Adipose tissue (tissue), 3 donors: ENCODE data around the gene USP16. TPM values are rescaled to one million over a fixed set of nuclear protein-coding genes. Genes with fewer than 3 reads are reported as not detected.
"Not testable (repeated sequence)": the region's sequence is repeated elsewhere in the genome, so short reads cannot be mapped to it uniquely, and the experiment has no call there.

Experiments used
- H3K27ac ChIP-seq: one replicate; pipeline ENCODE4 v1.5.1; 2013; ENCODE audit warnings: low read depth, low read length
- WGBS, 3 donors: extraction: QIAGEN DNeasy Blood & Tissue Kit; methylation state at CpG; one replicate each; pipeline ENCODE4 v1.1.7; 2013; 5-methylcytosine and 5-hydroxymethylcytosine counted together
- polyA plus RNA-seq, 3 donors: library from polyadenylated mRNA; stranded (reverse); fragments of 200-250 nt; gene quantifications; one replicate each; pipeline ENCODE4 v1.2.3, GENCODE V29; 2013
- donor health status: healthy with polysubstance abuse.
- donor health status: Bipolar disorder and iron deficiency.
- donor health status: healthy.

USP16 gene
- polyA plus RNA-seq, result 10 to 100 TPM; 21.0 to 31.7 (median 29.7) TPM

GRCh38 chr21:29024474-29025327 is at the start of gene USP16:
USP16 (plus strand) TSS chr21:29024668; CDS start chr21:29027914, 3,246 bp downstream.
- peak within 1 kb of the TSS; percentile 96 for H3K27ac ChIP-seq

DNA sequence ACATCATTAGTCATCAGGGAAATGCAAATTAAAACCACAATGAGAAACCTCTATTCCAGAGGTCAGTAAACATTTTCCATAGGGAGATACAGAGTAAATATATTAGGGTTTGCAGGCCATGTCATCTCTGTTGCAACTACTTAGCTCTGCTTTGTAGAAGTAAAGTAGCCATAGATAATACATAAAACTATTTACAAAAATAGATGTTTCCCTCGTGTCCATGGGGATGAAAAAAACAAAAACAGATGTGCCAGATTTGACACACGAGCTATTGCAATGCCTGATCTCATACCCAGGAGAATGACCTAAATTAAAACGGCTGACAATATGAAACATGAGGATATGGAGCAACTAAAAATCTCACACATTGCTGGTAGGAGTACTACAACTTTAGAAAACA is 49.1 kb upstream of the USP16 start:
- 39 to 66% (median 42%) methylated on average over 3 of the region's 3 CpGs for WGBS, 3 donors
- H3K27ac ChIP-seq, result no peak overlapping the region

More at GRCh38 chr21:29024474-29025327, at the start of gene USP16:
- 0% methylated on average over 48 of the region's 48 CpGs for WGBS, 3 donors

GRCh38 chr21:28979092-28979491 is 45.4 kb upstream of the USP16 start:
- no peak overlapping the region for H3K27ac ChIP-seq
- 91 to 96% (median 94%) methylated on average over 1 of the region's 1 CpG for WGBS, 3 donors

- 74 to 91% (median 75%) methylated on average over 1 of the region's 1 CpG for WGBS, 3 donors
- no peak overlapping the region for H3K27ac ChIP-seq
Observed at GRCh38 chr21:28982637-28983036, 41.8 kb upstream of the USP16 start.

GRCh38 chr21:28986677-28987076 is 37.8 kb upstream of the USP16 start:
- no peak overlapping the region for H3K27ac ChIP-seq
- WGBS, 3 donors, result 31 to 91% (median 66%) methylated on average over 4 of the region's 4 CpGs

GRCh38 chr21:28988146-28988545 is 36.3 kb upstream of the USP16 start:
- not testable (repeated sequence) for H3K27ac ChIP-seq
- WGBS, 3 donors, result 92 to 93% (median 92%) methylated on average over 6 of the region's 6 CpGs

DNA sequence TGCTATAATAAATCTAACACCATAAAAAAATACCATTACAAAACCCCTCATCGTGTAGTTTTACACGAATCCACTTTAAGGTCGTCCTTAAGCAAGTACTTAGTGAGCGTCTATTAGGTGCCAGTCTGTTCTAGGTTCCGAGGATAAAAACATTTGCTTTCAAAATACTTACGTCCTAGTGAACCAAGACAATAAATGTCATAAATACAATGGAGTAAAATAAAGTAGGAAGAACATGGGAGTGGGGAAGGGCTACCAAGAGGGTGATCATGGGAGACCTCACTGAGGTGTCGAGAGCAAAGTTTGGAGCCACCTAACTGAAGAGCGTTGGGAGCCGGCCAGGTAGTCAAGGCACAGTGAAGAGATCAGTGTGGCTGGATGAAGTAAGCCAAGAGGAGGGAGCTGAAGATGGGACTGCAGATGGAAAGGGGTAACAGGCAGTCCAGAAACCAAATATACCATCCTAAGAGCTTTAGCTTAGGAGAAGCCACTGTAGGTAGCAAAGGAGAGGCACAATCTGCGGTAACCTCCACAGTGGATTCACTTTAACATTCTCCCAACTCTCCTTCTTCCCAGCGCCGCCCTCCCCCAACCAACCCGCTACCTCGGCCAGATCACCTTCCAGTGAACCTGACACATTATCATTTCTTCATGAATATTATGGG is 32.5 kb upstream of the USP16 start:
- WGBS, 3 donors, result 2 to 8% (median 4%) methylated on average over 14 of the region's 14 CpGs

DNA sequence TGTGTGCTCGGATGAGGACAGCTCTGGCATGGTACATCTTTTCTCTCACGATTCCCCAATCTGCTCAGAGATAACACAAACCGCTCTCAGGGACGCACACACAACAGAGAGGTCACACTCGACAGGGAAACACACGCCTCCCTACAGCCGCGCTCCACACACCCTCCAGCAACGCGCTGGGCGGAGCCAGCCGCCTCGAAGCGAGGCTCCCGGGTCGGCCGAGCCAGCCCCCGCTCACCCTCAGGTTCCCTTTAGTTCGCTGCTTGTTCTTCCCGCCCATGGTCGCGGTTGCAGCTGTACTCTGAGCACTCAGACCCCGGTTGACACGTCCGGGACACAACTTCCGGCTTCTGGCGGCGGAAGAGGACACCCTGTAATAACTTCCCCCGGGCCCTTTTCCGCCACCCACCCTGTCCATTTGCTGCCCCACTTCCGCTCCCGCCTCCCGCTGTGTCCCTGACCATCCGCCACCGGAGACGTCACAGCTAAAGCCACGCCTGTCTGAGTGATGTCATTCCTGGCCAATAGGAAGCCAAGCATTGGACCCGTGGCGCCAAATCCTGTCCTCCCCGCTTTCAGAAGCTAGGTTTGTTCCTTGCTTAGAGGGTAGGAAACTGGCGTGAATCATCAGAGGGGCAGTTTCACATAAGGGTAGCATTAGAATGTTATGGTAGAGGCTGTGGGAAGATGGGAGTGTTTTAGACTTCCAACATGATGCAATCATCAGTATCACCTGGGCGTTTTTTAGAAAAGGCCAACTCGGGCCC is 31.8 kb upstream of the USP16 start, which contains the start of gene LTN1:
Gene LTN1 (minus strand): TSS at position 352 of the 767 bp plus-strand sequence. CDS start 72 bp downstream, at position 280.
- H3K27ac ChIP-seq, result no peak within 1 kb of the TSS
- 0 to 1% (median 1%) methylated on average over 43 of the region's 43 CpGs for WGBS, 3 donors

More for the DNA sequence above, 32.5 kb upstream of the USP16 start:
- no peak overlapping the region for H3K27ac ChIP-seq

DNA sequence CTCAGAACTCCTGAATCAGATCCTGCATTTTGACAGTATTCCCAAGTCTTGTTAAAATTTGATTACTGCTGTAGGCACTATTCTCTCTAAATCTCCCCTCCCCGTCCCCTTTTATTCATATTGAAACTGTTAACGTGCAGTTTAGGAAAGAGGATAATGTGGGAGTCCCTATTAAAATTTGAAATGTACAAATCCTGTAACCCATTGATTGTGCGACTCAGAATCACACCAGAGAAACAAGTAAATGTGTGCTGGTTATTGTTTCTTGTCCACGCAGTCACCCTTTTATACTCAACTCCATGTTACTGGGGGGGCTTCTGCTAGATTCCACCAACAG is 31.2 kb upstream of the USP16 start:
- WGBS, 3 donors, result 25 to 53% (median 48%) methylated on average over 4 of the region's 4 CpGs
- H3K27ac ChIP-seq, result no peak overlapping the region

DNA sequence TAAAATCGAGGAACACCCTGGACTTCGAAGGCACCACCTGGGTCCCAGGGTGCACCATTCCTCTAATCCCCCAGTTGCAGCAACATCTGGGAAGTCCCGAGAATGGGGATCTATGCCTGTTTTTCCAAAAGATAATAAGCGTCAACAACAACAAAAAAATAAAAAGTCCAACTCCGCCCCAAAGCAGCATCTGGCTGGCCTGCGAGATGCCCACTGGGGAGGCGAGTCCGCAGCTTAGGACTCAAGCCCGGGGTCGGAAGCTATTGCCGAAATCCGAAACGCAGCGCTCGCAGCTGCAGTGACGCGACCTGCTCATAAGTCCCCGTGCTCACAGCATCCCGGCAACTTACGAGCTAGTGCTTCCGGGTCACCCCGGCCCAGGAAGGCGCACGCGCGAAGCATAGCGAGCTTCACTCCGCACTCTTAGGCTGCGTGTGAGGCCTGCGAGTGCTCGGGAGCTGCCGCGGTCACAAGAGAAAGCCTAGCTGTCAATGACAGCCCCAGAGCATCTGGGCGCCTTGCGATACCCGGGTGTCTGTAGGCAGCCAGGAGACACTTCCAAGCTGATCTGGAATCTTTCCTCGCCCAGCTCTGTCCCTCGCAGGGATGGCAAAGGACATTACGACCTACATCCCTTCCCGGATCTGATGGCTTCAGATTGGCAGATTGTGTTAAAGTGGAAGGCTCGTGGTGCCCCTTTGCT is 21.9 kb upstream of the USP16 start:
- 0 to 1% (median 1%) methylated on average over 41 of the region's 41 CpGs for WGBS, 3 donors
- peak overlapping the region; percentile 96 for H3K27ac ChIP-seq

- 92 to 96% (median 92%) methylated on average over 6 of the region's 6 CpGs for WGBS, 3 donors
- H3K27ac ChIP-seq, result no peak overlapping the region
Observed at GRCh38 chr21:29005696-29006095, 18.8 kb upstream of the USP16 start.

GRCh38 chr21:29007135-29007534 is 17.3 kb upstream of the USP16 start:
- WGBS, 3 donors, result 88 to 95% (median 94%) methylated on average over 3 of the region's 3 CpGs
- no peak overlapping the region for H3K27ac ChIP-seq

DNA sequence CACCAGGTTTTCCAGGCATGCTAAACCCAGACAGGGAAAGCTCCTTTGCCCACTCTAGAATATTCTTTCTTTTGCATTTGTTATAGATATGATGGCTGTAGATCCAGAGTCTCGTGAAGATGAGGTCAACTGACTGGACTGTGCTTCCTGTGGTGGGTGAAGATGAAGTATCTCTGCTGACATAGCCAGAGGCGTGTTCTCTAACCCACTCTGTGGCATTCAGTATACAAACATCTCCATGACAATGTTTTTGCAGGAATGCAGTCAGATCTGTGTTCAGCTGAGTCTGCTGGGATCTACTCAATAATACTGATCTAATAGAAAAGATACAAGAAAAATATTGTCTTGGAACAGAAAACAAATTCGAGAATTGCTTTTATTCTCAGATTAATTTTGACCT is 16.7 kb upstream of the USP16 start:
- H3K27ac ChIP-seq, result no peak overlapping the region
- 75 to 91% (median 82%) methylated on average over 3 of the region's 3 CpGs for WGBS, 3 donors

GRCh38 chr21:29008367-29008766 is 16.1 kb upstream of the USP16 start:
- WGBS, 3 donors, result 92 to 95% (median 94%) methylated on average over 3 of the region's 3 CpGs
- no peak overlapping the region for H3K27ac ChIP-seq

DNA sequence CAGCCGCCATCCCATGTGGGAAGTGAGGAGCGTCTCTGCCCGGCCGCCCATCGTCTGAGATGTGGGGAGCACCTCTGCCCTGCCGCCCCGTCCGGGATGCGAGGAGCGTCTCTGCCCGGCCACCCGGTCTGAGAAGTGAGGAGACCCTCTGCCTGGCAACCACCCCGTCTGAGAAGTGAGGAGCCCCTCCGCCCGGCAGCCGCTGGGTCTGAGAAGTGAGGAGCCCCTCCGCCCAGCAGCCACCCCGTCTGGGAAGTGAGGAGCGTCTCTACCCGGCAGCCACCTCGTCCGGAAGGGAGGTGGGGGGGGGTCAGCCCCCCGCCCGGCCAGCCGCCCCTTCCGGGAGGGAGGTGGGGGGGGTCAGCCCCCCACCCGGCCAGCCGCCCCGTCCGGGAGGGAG is 13.2 kb upstream of the USP16 start:
- 92 to 98% (median 94%) methylated on average over 16 to 23 of the region's 30 CpGs for WGBS, 3 donors
- not testable (repeated sequence) for H3K27ac ChIP-seq

DNA sequence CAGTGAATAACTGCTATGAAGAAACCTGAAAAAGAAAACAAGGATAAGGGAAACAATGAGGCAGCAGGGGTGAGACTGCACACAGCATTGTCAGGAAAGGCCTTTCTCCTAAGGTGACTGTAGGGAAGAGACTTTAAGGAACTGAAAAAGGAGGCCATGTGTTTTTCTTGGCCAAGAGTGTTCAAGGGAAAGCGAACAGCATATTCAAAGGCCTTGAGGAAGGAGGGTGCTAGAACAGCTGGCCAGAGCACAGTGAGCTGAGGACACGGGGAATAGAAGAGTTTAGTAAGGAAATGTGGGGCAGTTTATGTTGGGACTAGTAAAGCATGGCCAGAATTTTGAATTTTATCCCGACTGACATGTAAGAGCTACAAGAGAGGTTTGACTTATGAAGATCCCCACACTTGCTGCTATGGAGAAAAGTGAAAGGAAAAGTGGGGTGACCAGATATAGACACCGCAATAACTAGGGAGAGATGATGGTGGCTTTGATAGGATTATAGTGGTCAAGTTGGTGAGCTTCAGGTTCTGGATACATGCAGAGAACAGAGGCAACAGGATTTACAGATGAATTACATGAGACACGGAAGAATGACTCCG is 6.7 kb upstream of the USP16 start:
- H3K27ac ChIP-seq, result no peak overlapping the region
- 68 to 79% (median 72%) methylated on average over 6 of the region's 6 CpGs for WGBS, 3 donors

- H3K27ac ChIP-seq, result no peak overlapping the region
- WGBS, 3 donors, result 5 to 16% (median 11%) methylated on average over 12 of the region's 12 CpGs
Observed at GRCh38 chr21:29018540-29018939, 5.9 kb upstream of the USP16 start.

GRCh38 chr21:29022166-29022565 is 2.3 kb upstream of the USP16 start:
- no peak overlapping the region for H3K27ac ChIP-seq
- 71 to 90% (median 86%) methylated on average over 4 of the region's 4 CpGs for WGBS, 3 donors
